Neural cell (in vitro differentiated cells): Measurements from ENCODE around the gene UBC. TPM values are rescaled to one million over a fixed set of nuclear protein-coding genes. Genes with fewer than 3 reads are reported as not detected.
"Not testable (repeated sequence)": the region's sequence is repeated elsewhere in the genome, so short reads cannot be mapped to it uniquely, and the experiment has no call there.

Experiments
- H2AFZ ChIP-seq: fragments of 200-600, 300-800 bp; sonication (generic), shearing (Covaris generic); 2 replicates; pipeline ENCODE4 v1.6.0; 2014; ENCODE audit warnings: low read depth, mild to moderate bottlenecking, antibody characterized with exemption, low read length, moderate library complexity
- H3F3A ChIP-seq: fragments of 200-600 bp; shearing (Covaris generic); 2 replicates; pipeline ENCODE4 v1.6.1; 2016; ENCODE audit warnings: mild to moderate bottlenecking, moderate library complexity, mixed read lengths, antibody characterized with exemption, low read length; ENCODE audit not compliant: insufficient read depth, poor library complexity, severe bottlenecking
- H3K27ac ChIP-seq: fragments of 200-600, 300-800 bp; sonication (generic), shearing (Covaris generic); 2 replicates; pipeline ENCODE4 v1.5.1; 2014; ENCODE audit warnings: mild to moderate bottlenecking, low read length, moderate library complexity
- H3K27me3 ChIP-seq: fragments of 300-800, 200-600 bp; sonication (generic), shearing (Covaris generic); 2 replicates; pipeline ENCODE4 v1.6.0; 2014; ENCODE audit warnings: mild to moderate bottlenecking, low read depth, low read length, moderate library complexity; ENCODE audit not compliant: insufficient read depth
- H3K36me3 ChIP-seq: fragments of 300-800, 200-600 bp; sonication (generic), shearing (Covaris generic); 2 replicates; pipeline ENCODE4 v1.5.1; 2014; ENCODE audit warnings: mild to moderate bottlenecking, antibody characterized with exemption, low read length, moderate library complexity; ENCODE audit not compliant: insufficient read depth
- H3K4me2 ChIP-seq: fragments of 300-800, 200-600 bp; sonication (generic), shearing (Covaris generic); 2 replicates; pipeline ENCODE4 v1.6.0; 2014; ENCODE audit warnings: mild to moderate bottlenecking, low read length
- H3K4me3 ChIP-seq: fragments of 300-800, 200-600 bp; sonication (generic), shearing (Covaris generic); 2 replicates; pipeline ENCODE4 v1.5.1; 2014; ENCODE audit warnings: mild to moderate bottlenecking, low read length, moderate library complexity
- H3K79me2 ChIP-seq: fragments of 200-600 bp; shearing (Covaris generic); replicated peaks from 2 replicates; pipeline ENCODE4 v1.6.0; 2014; ENCODE audit warnings: mild to moderate bottlenecking, low read length, moderate library complexity; ENCODE audit not compliant: insufficient read depth
- H3K9ac ChIP-seq: fragments of 300-800, 200-600 bp; sonication (generic), shearing (Covaris generic); 2 replicates; pipeline ENCODE4 v1.6.1; 2016; ENCODE audit warnings: mild to moderate bottlenecking, low read length, mixed read lengths
- H3K9me2 ChIP-seq: fragments of 200-600 bp; shearing (Covaris generic); 2 replicates; pipeline ENCODE4 v1.6.1; 2016; ENCODE audit warnings: mild to moderate bottlenecking, low read length, mixed read lengths; ENCODE audit not compliant: insufficient read depth
- H3K9me3 ChIP-seq: fragments of 200-600, 300-800 bp; sonication (generic), shearing (Covaris generic); 2 replicates; pipeline ENCODE4 v1.6.1; 2016; ENCODE audit warnings: mild to moderate bottlenecking, mixed run types, low read length, moderate library complexity, mixed read lengths
- H4K20me1 ChIP-seq: fragments of 200-600 bp; shearing (Covaris generic); 2 replicates; pipeline ENCODE4 v1.6.1; 2016; ENCODE audit warnings: mild to moderate bottlenecking, mixed run types; ENCODE audit not compliant: insufficient read depth
- POLR2AphosphoS5 ChIP-seq: IDR thresholded peaks from 2 replicates; pipeline ENCODE4 v1.6.1; 2012
- SMC3 ChIP-seq: fragments of 450-650 bp; conservative IDR thresholded peaks from 2 replicates; pipeline ENCODE4 v1.6.1; 2014; ENCODE audit warnings: antibody characterized with exemption, mild to moderate bottlenecking, moderate library complexity; ENCODE audit not compliant: poor library complexity
- polyA plus RNA-seq: library from polyadenylated mRNA; depleted of rRNA; stranded (reverse); fragments of >200 nt; gene quantifications from 2 replicates; pipeline ENCODE4 v1.2.3, GENCODE V29; 2014

Gene UBC
- polyA plus RNA-seq, 1 donor from 2014 or later: 1,177 TPM

DNA sequence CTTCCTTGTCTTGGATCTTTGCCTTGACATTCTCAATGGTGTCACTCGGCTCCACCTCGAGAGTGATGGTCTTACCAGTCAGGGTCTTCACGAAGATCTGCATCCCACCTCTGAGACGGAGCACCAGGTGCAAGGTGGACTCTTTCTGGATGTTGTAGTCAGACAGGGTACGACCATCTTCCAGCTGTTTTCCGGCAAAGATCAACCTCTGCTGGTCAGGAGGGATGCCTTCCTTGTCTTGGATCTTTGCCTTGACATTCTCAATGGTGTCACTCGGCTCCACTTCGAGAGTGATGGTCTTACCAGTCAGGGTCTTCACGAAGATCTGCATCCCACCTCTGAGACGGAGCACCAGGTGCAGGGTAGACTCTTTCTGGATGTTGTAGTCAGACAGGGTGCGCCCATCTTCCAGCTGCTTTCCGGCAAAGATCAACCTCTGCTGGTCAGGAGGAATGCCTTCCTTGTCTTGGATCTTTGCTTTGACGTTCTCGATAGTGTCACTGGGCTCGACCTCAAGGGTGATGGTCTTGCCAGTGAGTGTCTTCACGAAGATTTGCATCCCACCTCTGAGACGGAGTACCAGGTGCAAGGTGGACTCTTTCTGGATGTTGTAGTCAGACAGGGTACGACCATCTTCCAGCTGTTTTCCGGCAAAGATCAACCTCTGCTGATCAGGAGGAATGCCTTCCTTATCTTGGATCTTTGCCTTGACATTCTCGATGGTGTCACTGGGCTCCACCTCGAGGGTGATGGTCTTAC lies 1.7 kb downstream of the UBC start:
- H3K9me2 ChIP-seq, H3F3A ChIP-seq, H3K9me3 ChIP-seq, H3K9ac ChIP-seq, H3K27ac ChIP-seq, H3K27me3 ChIP-seq, H3K4me2 ChIP-seq, H2AFZ ChIP-seq: not testable (repeated sequence)
- Histone ChIP-seq H3K36me3 (peaks cover 19% of the 10 kb centered on the region), H4K20me1 (peaks cover 14% of the 10 kb centered on the region), H3K79me2 (peaks cover 43% of the 10 kb centered on the region), H3K4me3 (peak overlapping the region; percentile 80)

DNA sequence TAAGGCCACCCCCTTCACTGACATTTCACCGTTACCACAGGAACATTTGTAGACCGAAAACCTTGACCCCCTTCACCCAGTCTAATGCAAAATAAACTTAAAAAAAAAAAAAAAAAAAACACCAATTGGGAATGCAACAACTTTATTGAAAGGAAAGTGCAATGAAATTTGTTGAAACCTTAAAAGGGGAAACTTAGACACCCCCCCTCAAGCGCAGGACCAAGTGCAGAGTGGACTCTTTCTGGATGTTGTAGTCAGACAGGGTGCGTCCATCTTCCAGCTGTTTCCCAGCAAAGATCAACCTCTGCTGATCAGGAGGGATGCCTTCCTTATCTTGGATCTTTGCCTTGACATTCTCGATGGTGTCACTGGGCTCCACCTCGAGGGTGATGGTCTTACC lies 2.9 kb downstream of the UBC start:
- not testable (repeated sequence) for H3K9me2 ChIP-seq, H3K9ac ChIP-seq, H3K27me3 ChIP-seq, H3K9me3 ChIP-seq, H3F3A ChIP-seq, H2AFZ ChIP-seq, H3K27ac ChIP-seq, H3K4me2 ChIP-seq
- Histone ChIP-seq H3K36me3 (peaks cover 19% of the 10 kb centered on the region), H4K20me1 (peaks cover 14% of the 10 kb centered on the region), H3K79me2 (peaks cover 43% of the 10 kb centered on the region), H3K4me3 (peak overlapping the region; percentile 56)

DNA sequence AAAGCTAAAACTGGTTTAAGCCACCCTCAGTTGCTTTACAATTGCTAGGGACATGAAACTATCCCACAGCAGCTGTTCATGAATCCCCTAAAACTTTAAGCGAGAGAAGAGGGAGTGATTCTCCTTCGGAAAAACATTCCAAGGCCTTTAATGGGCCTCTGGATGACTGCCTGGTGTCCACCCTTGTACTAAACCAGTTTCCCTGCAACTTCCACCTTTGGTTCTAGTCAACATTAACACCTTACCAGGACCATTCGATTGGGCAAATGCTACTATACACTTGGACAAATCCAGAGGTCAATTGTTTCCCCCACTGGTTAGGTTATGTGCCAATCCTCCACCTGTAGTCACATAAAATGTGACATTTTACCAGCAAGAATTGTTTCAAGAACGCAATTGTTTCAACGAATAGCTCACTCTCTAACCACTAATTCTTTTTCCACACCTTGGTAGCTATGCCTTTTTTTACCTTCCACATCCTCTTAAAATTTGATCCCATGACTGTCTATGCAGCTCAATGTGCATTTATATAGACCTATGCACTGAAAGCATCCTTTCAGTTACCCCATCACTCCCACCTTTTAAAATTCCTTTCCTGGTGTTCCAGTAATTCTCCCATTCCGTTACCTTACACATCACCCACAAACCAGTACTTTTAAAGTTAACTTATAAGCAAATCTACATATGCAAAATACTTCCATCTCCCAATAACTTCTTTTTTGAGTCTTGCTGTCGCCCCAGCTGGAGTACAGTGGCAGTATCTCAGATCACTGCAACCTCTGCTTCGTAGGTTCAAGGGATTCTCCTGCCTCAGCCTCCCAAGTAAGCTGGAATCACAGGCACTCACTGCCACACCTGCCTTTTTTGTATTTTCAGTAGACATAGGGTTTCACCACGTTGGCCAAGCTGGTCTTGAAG lies 3.6 kb downstream of the UBC start:
- peak overlapping the region; percentile 52 for H3K4me2 ChIP-seq
- no peak overlapping the region for H3K9ac ChIP-seq
- peaks cover 19% of the 10 kb centered on the region for H3K36me3 ChIP-seq
- H3K27me3 ChIP-seq: no peaks in the 10 kb centered on the region
- TF ChIP-seq POLR2AphosphoS5 (peak; percentile 11), SMC3 (no peak)
- no peaks in the 10 kb centered on the region for H3F3A ChIP-seq
- no peak overlapping the region for H3K27ac ChIP-seq
- H3K9me2 ChIP-seq: no peaks in the 10 kb centered on the region
- peaks cover 14% of the 10 kb centered on the region for H4K20me1 ChIP-seq
- H3K9me3 ChIP-seq: no peaks in the 10 kb centered on the region
- peak overlapping the region; percentile 56 for H3K4me3 ChIP-seq
- H2AFZ ChIP-seq: no peak overlapping the region
- peaks cover 42% of the 10 kb centered on the region for H3K79me2 ChIP-seq

DNA sequence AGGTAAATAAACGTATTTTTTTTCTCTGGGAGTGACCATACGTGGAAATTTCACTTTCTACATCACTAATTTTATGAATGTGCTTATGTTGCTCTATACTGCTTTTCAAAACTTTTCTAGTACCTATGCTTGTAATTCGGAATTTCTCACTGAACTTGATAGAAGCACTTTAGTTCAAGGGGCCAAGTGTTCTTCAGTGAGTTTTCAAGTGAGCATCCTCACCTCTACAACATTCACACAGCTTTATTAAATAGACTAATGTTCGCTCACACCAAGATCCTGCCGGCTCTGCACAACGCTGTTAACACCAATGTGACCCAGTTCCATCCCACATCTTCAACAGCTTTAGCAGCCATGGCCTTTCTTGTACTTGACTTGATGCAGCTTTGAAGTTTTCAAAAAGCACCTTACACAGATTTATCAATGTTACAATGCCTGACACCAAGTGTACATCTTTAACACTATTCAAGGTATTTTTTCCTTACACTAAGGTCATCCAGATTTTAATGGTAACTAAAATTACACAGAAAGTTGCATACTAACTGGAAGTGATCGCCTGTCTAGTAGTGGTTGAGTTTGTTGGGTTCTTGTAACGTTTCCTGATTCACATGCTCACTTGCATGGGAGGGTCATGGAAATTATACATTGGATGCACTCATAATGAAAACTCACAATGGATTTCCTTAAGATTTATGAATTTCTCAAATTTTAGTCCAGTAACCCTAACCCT lies 4.5 kb downstream of the UBC start:
- Histone ChIP-seq H3K9ac (no peak overlapping the region), H3K4me2 (peak overlapping the region; percentile 52), H2AFZ (no peak overlapping the region), H3K27me3 (no peaks in the 10 kb centered on the region), H3K4me3 (peak overlapping the region; percentile 56), H4K20me1 (peaks cover 14% of the 10 kb centered on the region), H3K36me3 (peaks cover 19% of the 10 kb centered on the region), H3K9me2 (no peaks in the 10 kb centered on the region), H3K9me3 (no peaks in the 10 kb centered on the region), H3K79me2 (peaks cover 34% of the 10 kb centered on the region), H3F3A (no peaks in the 10 kb centered on the region), H3K27ac (no peak overlapping the region)
- no peak for TF ChIP-seq SMC3
